Measurements from ENCODE around the gene NRDC.

NRDC gene

GRCh38 chr1:51750729-51751128 is 127.8 kb downstream of the NRDC start:
- Mint-ChIP-seq H3K27ac (no peak overlapping the region), H3K27me3 (no peaks in the 10 kb centered on the region), H3K36me3 (ENCODE audit: low read depth) (peaks cover 25% of the 10 kb centered on the region), H3K4me3 (no peak overlapping the region), H3K4me1 (no peaks in the 10 kb centered on the region), H3K9me3 (no peaks in the 10 kb centered on the region)
- DNase-seq (no peak), ATAC-seq (no peak)

- H3K27ac Mint-ChIP-seq, result no peak overlapping the region
- ATAC-seq, result no peak
- H3K4me3 Mint-ChIP-seq, result no peak overlapping the region
- no peak for DNase-seq
- H3K9me3 Mint-ChIP-seq, result no peaks in the 10 kb centered on the region
- no peaks in the 10 kb centered on the region for H3K27me3 Mint-ChIP-seq
- peaks cover 23% of the 10 kb centered on the region for H3K36me3 Mint-ChIP-seq (ENCODE audit: low read depth)
- H3K4me1 Mint-ChIP-seq, result no peaks in the 10 kb centered on the region
Observed at GRCh38 chr1:51750218-51750617, 128.3 kb downstream of the NRDC start.

GRCh38 chr1:51749151-51749550 is 129.4 kb downstream of the NRDC start:
- Mint-ChIP-seq H3K27me3 (no peaks in the 10 kb centered on the region), H3K27ac (no peak overlapping the region), H3K4me3 (no peak overlapping the region), H3K9me3 (no peaks in the 10 kb centered on the region), H3K4me1 (peaks cover 10% of the 10 kb centered on the region), H3K36me3 (ENCODE audit: low read depth) (peaks cover 23% of the 10 kb centered on the region)
- DNase-seq (no peak), ATAC-seq (no peak)

GRCh38 chr1:51745304-51745570 is 133.3 kb downstream of the NRDC start:
- no peak for ATAC-seq
- no peak overlapping the region for H3K27ac Mint-ChIP-seq
- no peak overlapping the region for H3K4me3 Mint-ChIP-seq
- H3K36me3 Mint-ChIP-seq (ENCODE audit: low read depth), result peaks cover 12% of the 10 kb centered on the region
- peaks cover 15% of the 10 kb centered on the region for H3K4me1 Mint-ChIP-seq
- no peak for DNase-seq
- H3K9me3 Mint-ChIP-seq, result no peaks in the 10 kb centered on the region
- H3K27me3 Mint-ChIP-seq, result no peaks in the 10 kb centered on the region

- no peak overlapping the region for H3K27ac Mint-ChIP-seq
- no peak for DNase-seq
- no peak for ATAC-seq
- H3K27me3 Mint-ChIP-seq, result no peaks in the 10 kb centered on the region
- H3K4me3 Mint-ChIP-seq, result no peak overlapping the region
- H3K4me1 Mint-ChIP-seq, result peaks cover 18% of the 10 kb centered on the region
- H3K36me3 Mint-ChIP-seq (ENCODE audit: low read depth), result peaks cover 11% of the 10 kb centered on the region
- no peaks in the 10 kb centered on the region for H3K9me3 Mint-ChIP-seq
Observed at GRCh38 chr1:51744506-51745303, 133.8 kb downstream of the NRDC start.

- no peaks in the 10 kb centered on the region for H3K9me3 Mint-ChIP-seq
- H3K27ac Mint-ChIP-seq, result no peak overlapping the region
- no peaks in the 10 kb centered on the region for H3K27me3 Mint-ChIP-seq
- DNase-seq (no peak), ATAC-seq (no peak)
- H3K4me1 Mint-ChIP-seq, result peaks cover 23% of the 10 kb centered on the region
- no peak overlapping the region for H3K4me3 Mint-ChIP-seq
- peaks cover 6% of the 10 kb centered on the region for H3K36me3 Mint-ChIP-seq (ENCODE audit: low read depth)
Observed at GRCh38 chr1:51741121-51741681, 137.3 kb downstream of the NRDC start.

- DNase-seq (no peak), ATAC-seq (no peak)
- H3K4me1 Mint-ChIP-seq, result peaks cover 26% of the 10 kb centered on the region
- no peak overlapping the region for H3K27ac Mint-ChIP-seq
- H3K27me3 Mint-ChIP-seq, result no peaks in the 10 kb centered on the region
- H3K36me3 Mint-ChIP-seq (ENCODE audit: low read depth), result peaks cover 6% of the 10 kb centered on the region
- no peak overlapping the region for H3K4me3 Mint-ChIP-seq
- no peaks in the 10 kb centered on the region for H3K9me3 Mint-ChIP-seq
Observed at GRCh38 chr1:51740652-51741051, 137.9 kb downstream of the NRDC start.
